Left lung (tissue), 10 donors: ENCODE data around the gene TNFRSF6B. TPM values are rescaled to one million over a fixed set of nuclear protein-coding genes. Genes with fewer than 3 reads are reported as not detected.

Experiments
- ATAC-seq: fragments of 200-7000 bp; cut with Tn5 transposase; one replicate; pipeline ENCODE4 v1.9.1; 2020; ENCODE audit warnings: moderate library complexity
- DNase-seq, 4 donors: peaks; one replicate each; pipeline ENCODE4 v3.0.0-alpha.2; 2013 to 2020
- H3K27ac ChIP-seq, 2 donors: fragments of 200-600 bp; sonication (generic) in 1 of 2; one replicate each; pipeline versions ENCODE4 v1.5.0 to v1.8.0; 2020 to 2021
- H3K27me3 ChIP-seq, 2 donors: fragments of 200-600 bp; sonication (generic) in 1 of 2; one replicate each; pipeline versions ENCODE4 v1.5.0 to v1.8.0; 2020 to 2021
- H3K36me3 ChIP-seq, 2 donors: fragments of 200-600 bp; sonication (generic) in 1 of 2; one replicate each; pipeline versions ENCODE4 v1.5.0 to v1.8.0; 2020 to 2021
- H3K4me1 ChIP-seq, 2 donors: fragments of 200-600 bp; one replicate each; pipeline ENCODE4 v1.8.0; 2021
- H3K4me3 ChIP-seq, 2 donors: fragments of 200-600 bp; sonication (generic) in 1 of 2; one replicate each; pipeline versions ENCODE4 v1.5.0 to v1.8.0; 2020 to 2021; ENCODE audit warnings: mild to moderate bottlenecking in 1 of 2
- H3K9me3 ChIP-seq, 2 donors: fragments of 200-600 bp; sonication (generic) in 1 of 2; one replicate each; pipeline versions ENCODE4 v1.5.0 to v1.8.0; 2020 to 2021
- CTCF ChIP-seq, 2 donors: fragments of 200-600 bp; sonication (generic) in 1 of 2; IDR thresholded peaks; one replicate each; pipeline versions ENCODE4 v1.5.0 to v1.8.0; 2021; ENCODE audit warnings: antibody characterized with exemption in 2 of 2
- intact Hi-C, 2 donors: fragments of 100-400 bp; cut with DNase I; formaldehyde crosslinking; loops; one replicate each; pipeline versions ENCODE4 v1.11.2 to v1.14.2; 2022
- polyA plus RNA-seq, 6 donors: library from polyadenylated mRNA; unstranded; fragments of 120-200 nt; gene quantifications; one replicate each; pipeline ENCODE4 v1.2.1, GENCODE V29; 2013; ENCODE audit not compliant: insufficient read length in 6 of 6
- total RNA-seq, 2 donors: library from RNA; stranded (reverse); fragmentation: NEBNext Ultra II Directional; extraction: Animal tissue kit (Norgen Biotek cat#: 25700); gene quantifications; one replicate each; pipeline ENCODE4 v1.2.1, GENCODE V29; 2021
- donor health status: DM: no; HTN: yes; CAD: no.
- donor health status: DM: no; HTN: no; CAD: no.

The TNFRSF6B gene
- total and polyA plus RNA-seq, 8 donors = 1.6 to 17.6 (median 2.7) TPM

GRCh38 chr20:63743210-63743970 is 46.9 kb downstream of the TNFRSF6B start:
- peaks cover 0 to 9% of the 10 kb centered on the region in 2 donors for H3K27me3 ChIP-seq
- peaks cover 0 to 39% of the 10 kb centered on the region in 2 donors for H3K36me3 ChIP-seq
- no peaks in the 10 kb centered on the region for H3K9me3 ChIP-seq
- ATAC-seq = no peak
- no peak for TF ChIP-seq CTCF (IDR thresholded peaks at IDR 0.05)
- H3K27ac ChIP-seq = no peak overlapping the region
- intact Hi-C loops = no loop called here
- peaks cover 19 to 31% of the 10 kb centered on the region in 2 donors for H3K4me1 ChIP-seq
- DNase-seq = peak in 1 of 4 donors; percentile 67
- H3K4me3 ChIP-seq = no peak overlapping the region

- Histone ChIP-seq H3K27ac (no peak overlapping the region), H3K9me3 (no peaks in the 10 kb centered on the region), H3K4me1 (peaks cover 11 to 24% of the 10 kb centered on the region in 2 donors), H3K36me3 (peaks cover 0 to 39% of the 10 kb centered on the region in 2 donors), H3K4me3 (no peak overlapping the region), H3K27me3 (peaks cover 0 to under 1% of the 10 kb centered on the region in 2 donors)
- ATAC-seq (no peak), DNase-seq (no peak)
- intact Hi-C loops = no loop called here
- TF ChIP-seq CTCF (IDR thresholded peaks at IDR 0.05) = no peak
Measured at GRCh38 chr20:63744158-63744557, 47.7 kb downstream of the TNFRSF6B start.

GRCh38 chr20:63744574-63745423 is 48.3 kb downstream of the TNFRSF6B start:
- DNase-seq = peak in 1 of 4 donors; percentile 61
- Histone ChIP-seq H3K36me3 (peaks cover 0 to 39% of the 10 kb centered on the region in 2 donors), H3K4me3 (no peak overlapping the region), H3K27ac (no peak overlapping the region), H3K27me3 (no peaks in the 10 kb centered on the region), H3K4me1 (peaks cover 11 to 22% of the 10 kb centered on the region in 2 donors), H3K9me3 (no peaks in the 10 kb centered on the region)
- TF ChIP-seq CTCF (IDR thresholded peaks at IDR 0.05) = no peak
- intact Hi-C loops = no loop called here
- no peak for ATAC-seq

GRCh38 chr20:63745424-63745805 is 49.0 kb downstream of the TNFRSF6B start:
- DNase-seq = peak in 1 of 4 donors; percentile 69
- peaks cover 0 to 39% of the 10 kb centered on the region in 2 donors for H3K36me3 ChIP-seq
- H3K9me3 ChIP-seq = no peaks in the 10 kb centered on the region
- no peak overlapping the region for H3K4me3 ChIP-seq
- intact Hi-C loops = no loop called here
- no peak for ATAC-seq
- no peak overlapping the region for H3K27ac ChIP-seq
- no peaks in the 10 kb centered on the region for H3K27me3 ChIP-seq
- no peak for TF ChIP-seq CTCF (IDR thresholded peaks at IDR 0.05)
- peaks cover 11 to 19% of the 10 kb centered on the region in 2 donors for H3K4me1 ChIP-seq
